Activated CD8-positive, alpha-beta memory T cell treated with anti-CD3 and anti-CD28 coated beads, Interleukin-2, amount 50 U/mL, for 4 hours (primary cell): Measurements from ENCODE around the gene TNS1.

Experiments
- DNase-seq: peaks from one replicate; pipeline ENCODE4 v3.0.0-alpha.2; 2020

TNS1 gene

DNA sequence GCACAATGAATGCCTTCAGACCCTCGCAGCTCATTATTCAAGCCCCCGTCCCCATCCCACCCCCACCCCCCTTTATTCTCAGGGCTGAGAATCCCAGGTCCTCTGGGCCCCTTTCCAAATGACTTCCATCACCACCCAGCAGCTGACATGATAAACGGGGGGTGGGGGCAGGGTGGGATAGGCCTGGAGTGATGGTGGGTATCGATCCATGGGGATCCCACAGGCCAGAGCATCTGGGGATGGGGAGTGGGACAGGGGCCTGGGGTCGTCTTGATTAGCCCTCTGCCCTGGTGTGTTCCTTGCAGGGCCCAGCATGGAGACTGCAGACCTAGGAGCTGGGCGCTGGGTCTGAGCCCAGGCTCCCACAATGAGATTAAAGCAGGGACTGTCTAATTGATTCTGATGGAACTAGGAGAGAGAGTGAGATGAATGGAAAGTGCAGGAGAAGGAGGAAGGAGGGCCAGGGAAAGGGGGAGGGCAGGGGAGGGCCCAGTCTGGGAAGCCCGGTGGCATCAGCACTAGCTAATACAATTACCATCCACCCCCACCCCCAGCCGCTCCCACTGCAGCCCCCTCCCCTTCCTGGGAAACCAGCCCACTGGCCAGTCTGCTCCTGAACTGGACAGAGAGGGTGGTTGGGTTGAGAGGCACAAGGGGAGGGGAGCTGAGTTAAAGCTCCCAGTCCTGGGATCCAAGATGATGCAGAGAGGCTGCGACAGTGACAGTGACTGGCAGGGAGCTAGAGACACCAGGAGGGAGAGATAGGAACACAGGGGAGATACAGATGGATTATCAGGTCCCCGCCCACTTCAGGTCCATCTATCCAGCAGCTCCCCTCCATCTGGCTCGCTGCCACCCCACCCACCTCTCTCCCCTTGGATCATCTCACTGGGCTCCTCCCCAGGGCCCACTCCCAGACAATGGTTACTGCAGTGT is 13.1 kb upstream of the TNS1 start:
- DNase-seq = no peak

DNA sequence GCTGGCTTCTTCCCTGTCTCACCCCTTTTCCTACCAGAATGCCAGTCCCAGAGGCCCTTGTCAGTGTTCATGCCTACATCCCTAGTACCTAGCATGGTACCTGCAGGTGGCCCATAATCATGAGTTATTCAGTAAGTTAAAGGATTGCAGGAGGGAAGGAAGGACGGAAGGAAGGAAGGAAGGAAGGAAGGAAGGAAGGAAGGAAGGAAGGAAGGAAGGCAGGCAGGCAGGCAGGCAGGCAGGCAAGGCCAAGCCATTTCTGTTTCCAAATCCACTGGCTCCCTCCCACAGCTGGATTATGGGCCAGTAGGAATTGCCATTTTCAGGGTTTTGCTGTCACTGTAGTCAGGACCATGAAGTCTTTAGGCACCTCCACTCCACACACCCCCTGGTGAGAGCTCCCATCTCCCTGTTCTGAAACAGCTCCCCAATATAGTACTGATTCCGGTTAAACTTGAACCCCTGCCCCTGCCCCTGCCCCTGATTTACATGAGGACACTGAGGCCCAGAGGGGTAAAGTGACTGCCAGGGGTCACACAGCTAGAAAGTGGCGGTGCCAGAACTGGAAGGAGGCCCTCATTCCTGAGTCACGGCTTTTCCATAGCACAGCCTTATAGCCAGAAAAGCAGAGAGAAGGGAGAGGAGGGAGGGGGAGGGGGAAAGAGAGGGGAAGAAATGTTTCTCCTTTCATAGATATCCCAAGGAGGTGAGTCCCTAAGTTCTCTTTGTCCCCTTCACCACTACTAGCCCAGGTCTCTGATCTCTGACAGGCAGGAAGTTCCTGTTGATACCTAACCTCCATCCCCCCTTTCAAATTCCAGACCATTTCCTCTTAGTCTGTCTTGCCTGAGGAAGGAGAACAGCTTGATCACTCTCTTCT is 12.2 kb upstream of the TNS1 start:
- DNase-seq = no peak

DNA sequence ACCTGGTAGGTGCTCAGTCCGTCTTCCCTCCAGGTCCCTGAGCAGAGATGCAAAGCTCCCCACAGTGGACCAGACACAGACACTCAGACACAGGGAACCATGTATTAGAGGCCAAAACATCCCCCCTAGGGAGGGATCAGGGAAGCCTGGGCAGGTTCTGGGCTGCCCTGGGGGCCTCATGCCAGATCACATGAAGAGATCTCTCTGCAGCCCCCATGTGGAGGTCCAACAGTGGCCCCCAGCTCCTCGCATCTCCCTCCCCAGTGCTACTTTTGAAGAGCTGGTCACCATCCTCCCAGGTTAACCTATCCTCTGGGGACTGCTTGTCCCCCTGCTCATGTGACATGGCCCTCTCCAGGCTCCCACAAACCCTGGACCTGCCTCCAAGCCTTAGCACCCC is 10.5 kb upstream of the TNS1 start:
- DNase-seq = no peak

DNA sequence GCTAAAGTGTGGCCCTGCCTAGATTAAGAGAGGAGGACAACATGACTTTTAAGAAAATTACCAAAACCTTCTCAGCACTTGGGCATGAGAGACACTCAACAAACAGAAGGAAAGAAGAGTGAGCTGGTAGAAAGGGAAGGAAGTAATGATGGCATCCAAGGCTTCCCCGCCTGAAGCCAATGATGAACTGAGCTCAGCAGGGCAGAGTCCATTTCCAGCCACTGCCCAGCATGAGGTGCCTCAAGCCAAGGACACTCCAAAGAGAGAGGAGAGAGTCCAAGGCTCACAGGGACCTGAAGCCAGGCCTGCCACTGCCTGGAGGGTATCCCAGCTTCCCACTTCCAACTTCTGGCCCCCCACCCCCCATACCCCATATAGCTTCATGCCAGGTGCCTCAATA is 9.5 kb upstream of the TNS1 start:
- no peak for DNase-seq

DNA sequence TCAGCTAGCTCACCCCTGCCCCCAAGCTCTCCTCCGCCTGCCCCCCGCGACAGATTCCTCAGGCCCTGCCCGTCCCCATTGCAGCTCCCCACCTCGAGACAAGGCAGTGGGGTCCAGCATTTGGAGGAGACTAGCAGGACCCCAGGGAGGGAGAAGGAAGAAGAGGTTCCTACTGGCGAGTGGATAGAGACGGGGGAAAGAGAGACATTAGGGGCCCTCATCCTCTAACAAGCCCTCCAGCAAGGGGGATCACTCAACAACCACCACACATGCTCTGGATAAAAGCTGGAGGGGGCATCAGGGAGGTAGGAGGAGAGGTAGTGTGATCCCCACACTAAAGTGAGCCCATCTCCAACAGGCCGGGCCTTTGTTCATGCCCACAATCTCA is 8.9 kb upstream of the TNS1 start:
- DNase-seq = no peak

DNA sequence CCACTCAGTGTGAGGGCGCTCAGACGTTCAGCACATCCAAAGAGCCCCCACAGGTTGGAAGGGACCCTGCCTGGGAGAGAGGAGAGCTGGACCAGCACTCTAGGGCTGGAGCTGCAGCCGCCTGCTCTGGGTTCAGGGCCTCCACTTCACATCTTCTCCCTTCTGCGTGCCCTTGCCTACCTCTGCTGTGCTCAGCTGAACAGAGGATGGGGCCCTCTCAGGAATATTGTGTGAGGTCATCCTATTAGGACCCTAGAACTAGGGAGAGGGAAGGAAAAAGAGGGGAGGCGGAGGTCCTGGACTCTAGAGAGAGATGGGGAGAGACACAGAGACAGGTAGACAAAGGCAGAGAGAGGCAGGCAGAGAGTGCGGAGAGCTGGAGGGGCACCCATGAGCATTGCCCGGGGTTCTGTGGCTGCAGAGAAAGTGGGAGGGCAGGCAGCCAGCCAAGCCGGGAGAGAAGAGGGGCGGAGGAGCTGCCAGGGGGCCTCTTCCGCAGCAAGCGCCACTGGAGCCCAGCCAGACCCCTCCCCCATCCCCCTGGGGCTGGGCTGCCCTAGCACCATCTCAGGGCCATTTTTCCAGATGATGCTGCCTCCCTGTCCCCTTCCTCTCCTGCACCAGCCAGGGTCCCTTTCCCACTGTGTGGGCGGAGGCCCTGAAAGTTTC is 8.3 kb upstream of the TNS1 start:
- DNase-seq = no peak

DNA sequence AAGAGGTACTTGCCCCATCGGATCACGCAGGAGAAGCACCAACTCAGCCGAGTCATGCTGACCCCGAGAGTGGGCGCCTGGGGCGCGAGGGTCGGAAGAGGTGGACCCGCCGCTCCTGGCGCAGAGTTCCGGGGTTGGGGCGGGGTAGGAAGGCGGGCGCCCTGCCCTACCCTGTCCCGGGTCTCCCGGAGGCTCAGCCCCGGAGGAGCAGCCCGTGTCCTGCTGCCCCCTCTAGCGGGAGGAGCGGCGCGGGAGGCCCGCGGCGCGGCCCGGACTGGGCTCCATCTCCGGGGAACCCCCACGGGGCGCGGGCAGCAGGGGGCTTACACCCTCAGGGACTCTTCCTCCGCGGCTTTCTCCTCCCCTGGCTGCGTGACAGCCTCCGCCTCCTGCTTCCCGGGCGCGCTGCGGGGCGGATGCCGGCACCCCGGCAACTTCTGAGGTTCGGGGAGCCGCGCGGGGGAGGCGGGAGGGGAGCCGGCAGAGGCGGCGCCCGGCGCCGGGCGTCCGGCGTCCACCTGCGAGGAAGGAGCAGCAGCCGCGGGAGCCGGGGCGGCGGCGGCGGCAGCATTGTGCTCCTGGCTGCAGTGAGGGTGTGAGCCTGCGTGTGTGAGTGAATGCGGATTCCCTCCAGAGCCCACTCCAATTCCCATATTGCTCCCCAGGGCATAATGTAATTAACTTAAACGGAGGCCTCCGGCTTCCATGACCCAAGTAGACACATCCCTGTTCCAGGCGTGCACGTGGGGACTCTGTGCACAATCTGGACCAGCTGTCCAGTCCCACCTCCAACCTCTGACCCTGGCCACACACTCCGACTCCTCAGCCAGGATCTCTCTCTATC is 7.6 kb upstream of the TNS1 start:
- peak; percentile 35 for DNase-seq

DNA sequence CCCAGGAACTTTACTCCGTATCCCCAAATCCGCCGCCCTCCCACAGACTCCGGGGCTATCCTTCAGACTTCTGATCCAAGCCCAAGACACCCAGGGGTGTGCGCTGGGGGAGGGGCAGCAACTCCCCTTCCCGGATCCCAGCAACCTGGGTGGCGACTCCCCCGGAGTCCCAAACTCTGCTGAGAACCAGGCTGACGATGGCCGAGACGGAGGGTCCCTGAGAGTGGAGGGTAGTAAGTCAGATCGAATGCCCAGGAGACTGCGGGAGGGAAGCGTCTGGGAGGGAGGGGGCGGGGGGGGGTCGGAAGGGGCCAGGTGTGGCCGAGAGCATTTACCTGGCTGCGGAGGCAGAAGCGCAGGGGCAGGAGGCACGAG is 7.0 kb upstream of the TNS1 start:
- no peak for DNase-seq

DNA sequence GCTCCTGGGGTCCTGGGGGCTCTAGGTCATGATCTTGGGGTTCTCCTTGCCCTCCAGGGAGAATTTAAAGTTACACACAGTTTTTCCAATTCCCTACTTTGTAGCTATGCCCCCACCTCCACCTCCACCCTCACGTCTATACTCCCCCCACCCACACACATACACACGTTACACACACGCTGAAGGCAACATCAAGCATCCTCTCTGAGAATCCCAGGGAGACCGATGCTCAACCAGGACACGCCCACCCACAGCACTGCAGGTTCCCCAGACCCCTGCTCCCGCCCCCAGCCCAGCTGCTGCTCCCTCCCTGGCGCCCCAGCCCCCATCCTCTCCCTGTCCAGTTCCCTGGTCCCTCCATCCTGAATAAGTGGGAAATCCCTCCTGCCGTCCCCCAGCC is 6.4 kb upstream of the TNS1 start:
- no peak for DNase-seq

DNA sequence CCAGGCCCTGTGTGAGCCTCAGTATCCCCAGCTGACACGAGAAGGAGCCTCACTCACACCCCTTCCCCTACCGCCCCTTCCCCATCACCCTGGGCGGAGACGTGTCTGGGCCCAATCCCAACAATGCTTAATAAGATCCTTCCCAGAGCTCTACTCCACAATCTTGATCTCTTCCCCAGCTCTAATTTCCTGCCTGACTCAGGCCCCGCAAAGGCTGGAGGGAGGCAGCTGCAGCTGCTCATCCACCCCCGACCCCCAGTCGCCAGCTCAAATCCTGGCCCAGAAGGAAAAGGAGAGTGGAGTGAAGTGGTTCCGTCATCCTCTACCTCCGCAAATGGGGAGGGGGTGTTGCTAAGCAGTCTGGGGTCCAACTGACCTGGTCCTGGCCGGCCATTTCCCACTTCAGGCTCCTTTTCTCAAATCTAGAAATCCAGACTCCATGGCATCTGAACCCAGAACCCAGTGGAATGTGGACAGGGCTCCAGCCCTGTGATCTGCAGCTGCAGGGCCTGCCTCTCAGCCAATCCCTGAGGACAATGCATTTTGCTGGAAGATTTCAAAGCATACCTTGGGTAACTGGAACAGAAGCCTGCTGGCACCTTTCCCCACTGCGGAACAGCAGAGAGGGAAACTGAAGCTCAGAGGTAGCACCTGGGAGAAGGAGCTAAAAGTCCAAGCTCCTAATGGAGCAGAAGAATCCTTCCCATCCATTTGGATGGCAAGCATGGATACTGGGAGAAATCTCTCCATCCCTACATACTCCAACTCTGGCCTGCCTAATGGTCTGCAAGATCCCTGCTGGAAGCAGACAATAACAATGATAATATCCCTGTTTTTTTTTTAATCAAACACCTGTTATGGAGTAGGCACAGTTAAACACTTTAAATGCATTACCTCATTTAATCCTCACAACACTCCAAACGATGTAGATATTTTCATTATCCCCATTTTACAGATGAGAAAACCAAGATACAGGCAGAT is 5.6 kb upstream of the TNS1 start:
- no peak for DNase-seq

DNA sequence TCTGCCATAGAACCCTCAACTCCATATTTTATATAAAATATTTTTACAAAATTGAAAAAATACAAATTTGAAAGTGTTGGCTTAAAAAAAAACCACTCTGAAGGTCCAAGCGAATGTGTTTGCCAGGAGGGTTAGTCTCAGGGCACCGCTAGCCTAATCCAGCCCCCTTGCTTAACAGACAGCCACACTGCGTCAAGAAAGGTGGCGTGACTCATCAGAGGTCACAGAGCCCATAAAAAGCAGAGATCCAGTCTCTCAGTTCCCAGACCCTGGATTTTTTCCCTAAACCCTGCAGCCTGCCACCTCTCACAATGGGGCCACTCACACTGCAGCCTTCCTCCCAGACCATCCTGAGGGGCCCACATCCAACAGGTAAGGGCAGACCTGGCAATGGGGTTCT is 3.9 kb upstream of the TNS1 start:
- DNase-seq = no peak

DNA sequence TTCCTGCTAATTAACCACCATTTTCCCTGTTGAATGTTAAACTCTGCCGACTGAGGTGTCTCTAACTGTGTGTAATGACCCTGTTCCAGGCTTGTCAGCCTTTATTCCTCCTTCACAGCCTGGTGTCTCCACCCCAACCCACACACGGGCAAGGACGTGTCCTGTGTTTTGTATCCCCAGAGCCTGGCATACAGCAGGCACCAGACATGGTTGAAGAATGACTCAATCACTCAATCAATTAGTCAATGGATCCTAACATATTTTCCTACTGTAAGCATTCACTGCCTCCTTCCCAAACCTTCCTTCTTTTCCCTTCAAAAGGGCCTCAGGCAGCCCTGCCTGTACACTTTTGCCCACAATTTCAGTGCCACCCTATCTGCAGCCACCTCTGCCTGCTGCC is 2.7 kb upstream of the TNS1 start:
- DNase-seq = no peak

DNA sequence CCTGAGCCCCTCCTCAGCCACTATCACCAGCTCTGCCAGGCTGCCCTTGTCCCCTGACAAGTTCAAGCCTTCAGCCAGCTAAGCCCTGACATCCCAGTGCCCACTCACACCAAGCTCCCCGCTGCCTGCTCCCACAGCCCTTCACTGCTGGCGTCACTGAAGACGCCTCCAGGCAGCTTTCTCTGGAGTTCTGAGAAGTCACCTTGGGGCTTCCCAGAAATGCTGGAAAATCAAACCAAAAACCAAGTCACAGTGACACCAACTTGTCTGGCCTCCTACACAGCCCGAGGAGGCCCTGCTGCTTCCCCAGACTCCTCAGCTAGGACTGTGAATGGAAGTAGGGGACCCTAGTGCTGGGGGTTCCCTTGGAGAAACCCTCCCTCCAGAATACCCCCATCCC is 2.2 kb upstream of the TNS1 start:
- no peak for DNase-seq

DNA sequence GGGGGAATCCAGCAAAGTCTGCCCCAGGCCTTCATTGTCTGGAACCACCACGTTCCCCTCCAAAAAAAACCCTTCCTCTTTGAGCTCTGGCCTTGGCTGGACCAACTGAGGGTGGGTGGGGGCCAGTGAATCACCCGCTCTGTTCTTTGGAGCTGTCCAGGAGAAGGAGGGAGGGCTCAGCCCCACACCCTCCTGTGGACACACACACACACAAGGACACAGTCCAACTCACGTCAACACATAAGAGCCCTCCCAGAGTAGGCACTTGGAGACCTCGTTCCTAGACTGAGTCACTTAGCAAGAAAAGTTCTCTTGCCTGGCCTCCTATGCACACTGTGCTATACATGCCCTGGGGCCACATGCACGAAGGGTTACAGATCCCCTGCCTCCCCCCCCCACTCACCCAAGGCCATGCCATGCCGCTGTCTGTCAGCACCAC is 1.2 kb upstream of the TNS1 start:
- no peak for DNase-seq

DNA sequence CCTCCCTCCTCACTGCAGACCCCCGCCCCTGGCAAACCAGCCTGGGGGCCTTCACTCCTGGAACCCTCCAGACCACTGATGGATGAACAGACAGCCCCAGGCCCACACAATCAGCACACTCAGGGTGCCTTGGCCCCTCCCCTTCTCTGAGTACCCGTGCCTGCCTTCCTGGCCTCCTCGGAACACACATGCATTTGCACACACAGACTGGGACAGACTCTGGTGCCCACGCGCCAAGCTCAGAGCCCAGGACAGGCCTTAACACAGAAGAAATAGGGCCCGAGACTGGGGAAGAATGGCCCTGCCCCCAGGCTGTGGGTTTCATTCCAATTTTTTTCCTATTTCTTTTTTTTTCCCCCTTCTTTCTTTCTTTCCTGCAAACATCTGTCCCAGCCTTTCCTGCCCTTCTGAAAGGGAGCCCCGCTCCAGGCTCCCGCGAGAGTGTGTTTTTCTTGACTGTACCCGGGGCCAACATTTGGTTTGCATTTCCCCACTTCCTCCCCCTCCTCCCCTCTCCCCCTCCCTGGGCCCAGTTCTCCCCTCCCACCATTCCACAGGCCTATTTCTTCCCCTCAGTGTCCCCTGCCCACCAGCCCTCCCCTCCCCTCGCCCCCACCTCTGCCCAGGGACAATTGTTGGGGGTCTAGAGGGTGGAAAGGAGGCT is 618 bp upstream of the TNS1 start:
- DNase-seq = no peak

DNA sequence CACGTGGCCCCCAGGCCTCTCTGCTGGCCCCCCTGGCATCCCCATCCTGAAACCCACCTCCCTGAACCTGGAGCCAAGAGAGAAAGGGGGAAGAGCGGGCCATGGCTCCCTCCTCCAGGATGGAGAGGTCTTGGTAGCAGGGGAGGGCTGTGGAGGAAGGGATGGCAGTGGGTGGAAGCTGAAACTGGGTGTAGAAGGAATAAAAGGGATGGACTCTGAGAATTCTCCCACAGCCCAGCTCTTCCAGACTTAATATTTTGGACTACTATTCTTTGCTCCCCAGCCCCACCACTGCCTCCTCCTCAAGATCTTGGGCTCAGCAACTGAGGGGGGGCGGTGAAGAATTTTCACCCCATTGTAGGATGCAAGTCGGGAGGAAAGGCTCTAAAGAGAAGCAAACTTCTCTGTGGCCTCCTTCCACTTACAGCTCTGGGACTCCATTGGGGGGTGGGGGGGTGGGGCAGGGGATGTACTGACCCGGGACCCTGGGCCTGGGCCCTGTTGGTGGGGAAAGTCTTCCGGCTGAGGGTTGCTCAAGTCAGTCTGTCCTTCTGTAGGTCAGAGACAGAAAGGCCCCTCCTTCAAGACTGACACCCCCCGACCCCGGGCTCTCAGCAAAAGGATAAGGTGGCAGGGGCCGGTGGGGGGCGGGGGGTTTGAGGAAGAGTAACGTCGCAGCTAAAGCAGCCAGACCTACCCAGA is 501 bp downstream of the TNS1 start:
- DNase-seq = no peak

DNA sequence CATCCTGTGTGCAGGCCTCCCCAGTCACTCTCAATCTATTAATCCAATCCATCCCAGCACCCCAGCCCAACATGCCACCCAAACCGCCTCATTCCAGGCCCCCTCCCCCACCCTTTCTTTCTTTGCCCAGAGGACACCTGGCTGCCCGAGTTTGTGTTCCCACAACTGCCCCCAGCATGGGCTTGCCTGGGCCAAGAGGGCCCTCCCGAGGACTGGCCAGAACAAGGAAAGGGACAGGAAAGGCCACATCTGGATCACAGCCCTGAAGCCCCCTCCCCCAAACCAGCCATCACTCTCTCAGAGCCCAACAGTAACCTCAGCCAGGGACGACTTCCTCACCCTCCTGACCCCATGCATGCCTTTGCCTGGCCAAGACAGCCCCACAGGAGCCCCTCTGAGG is 1.2 kb downstream of the TNS1 start:
- DNase-seq = no peak

DNA sequence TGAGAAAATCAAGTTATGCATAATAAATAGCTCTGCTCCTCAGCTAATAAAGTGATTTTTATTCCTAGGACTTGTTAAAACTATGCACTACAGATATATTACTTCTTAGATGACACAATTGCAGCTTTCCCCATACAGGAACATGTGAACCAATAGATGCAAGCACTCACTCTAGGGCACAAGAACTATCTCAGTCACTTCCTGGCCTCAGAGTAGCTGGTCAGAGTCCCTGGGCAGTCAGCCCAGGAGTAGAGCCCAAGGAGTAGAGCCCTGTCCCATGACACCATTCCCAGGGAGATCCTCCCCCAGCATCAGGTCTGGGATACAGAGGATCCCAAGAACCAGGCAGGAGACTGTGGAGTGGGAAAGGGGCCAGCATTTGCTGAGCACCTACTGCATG is 2.7 kb downstream of the TNS1 start:
- DNase-seq = no peak

DNA sequence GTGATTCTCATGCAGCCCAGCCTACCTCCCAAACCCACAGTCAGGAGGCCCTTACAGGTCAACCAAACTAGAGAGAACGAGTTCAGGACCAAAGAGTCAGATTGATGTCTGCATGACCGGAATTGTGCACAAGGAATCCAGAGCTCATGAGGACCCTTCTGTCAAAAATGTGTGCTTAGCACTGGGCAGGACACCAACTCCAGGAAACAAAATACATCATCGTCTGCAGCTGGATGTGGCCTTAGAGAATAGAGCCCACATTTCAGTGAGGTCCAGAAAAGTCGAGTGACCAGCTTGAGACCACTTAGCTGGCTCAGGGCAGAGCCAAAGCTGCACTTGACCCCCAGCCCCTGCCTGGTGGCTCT is 3.2 kb downstream of the TNS1 start:
- DNase-seq = no peak

DNA sequence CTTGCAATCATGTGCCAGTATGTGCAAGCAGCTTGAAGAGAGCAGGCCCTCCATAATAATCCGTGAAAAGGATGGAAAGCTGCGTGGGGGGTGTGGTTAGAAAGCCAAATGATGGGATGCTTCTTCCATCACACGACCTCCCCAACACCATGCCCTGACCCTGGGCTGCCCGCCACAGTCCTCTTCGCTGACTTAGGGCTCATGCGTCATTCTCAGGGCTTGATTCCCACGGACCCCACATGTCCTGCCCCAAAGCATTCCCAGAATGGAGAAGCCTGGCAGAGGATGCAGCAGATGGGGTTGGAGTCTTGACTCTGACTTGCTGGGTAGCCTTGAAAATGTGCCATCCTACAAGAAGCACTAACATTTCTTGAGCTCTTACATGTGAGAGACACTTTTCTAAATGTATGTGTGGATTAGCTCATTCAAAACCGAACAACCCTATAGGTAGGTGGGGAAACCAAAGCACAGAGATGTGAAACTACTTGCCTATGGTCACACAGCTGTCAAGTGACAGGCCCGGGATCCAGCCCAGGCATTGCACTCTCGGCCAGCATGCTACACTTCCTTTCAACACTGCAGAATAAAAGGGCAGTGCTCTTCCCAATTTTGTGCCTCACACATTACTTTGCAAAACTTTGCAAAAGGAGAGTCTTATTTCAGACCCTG is 3.7 kb downstream of the TNS1 start:
- DNase-seq = no peak
